ENCODE data around the gene PPP4R4.

- no peak for TF ChIP-seq CTCF (conservative IDR thresholded peaks at IDR 0.05; ENCODE audit: low read depth, low read length)
- no peak for TF ChIP-seq EZH2 (IDR thresholded peaks at IDR 0.05; ENCODE audit: borderline replicate concordance, low read depth, low read length, poor library complexity, severe bottlenecking)
Observed at GRCh38 chr14:94291906-94292525, 117.9 kb downstream of the PPP4R4 start.
